ENCODE results near the gene WHRN. TPM values are rescaled to one million over a fixed set of nuclear protein-coding genes. Genes with fewer than 3 reads are reported as not detected.

Gene WHRN
- total and polyA plus RNA-seq, 2 of the 8 experiments (the other 6 are each of a cell fraction or from before 2014, with no cell fraction given): 4.4 to 7.7 TPM

DNA sequence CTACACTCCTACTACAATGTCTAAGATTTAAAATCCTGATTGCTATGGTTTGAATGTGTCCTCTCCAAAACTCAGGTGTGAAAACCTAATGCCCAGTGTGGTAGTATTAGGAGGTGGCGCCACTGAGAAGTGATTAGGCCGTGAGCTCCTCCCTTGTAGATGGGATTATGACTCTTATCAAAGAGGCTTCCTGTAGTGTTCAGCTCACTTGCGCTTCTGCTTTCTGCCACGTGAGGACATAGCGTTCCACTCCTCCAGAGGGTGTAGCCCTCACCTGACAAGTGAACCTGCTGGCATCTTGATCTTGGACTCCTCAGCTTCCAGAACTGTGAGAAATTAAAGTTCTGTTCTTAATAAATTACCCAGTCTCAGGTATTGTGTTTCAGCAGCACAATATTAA is 33.0 kb upstream of the WHRN start:
- Histone ChIP-seq H2AK5ac (ENCODE audit: low read depth, low read length) (no peak overlapping the region), H3K56ac (replicated peaks; ENCODE audit: insufficient read length, low read depth, low read length) (no peak overlapping the region), H4K5ac (ENCODE audit: insufficient read length, low read depth, low read length) (no peak overlapping the region), H2BK120ac (replicated peaks; ENCODE audit: low read depth, low read length) (no peak overlapping the region), H2BK15ac (ENCODE audit: low read length) (no peak overlapping the region), H4K8ac (ENCODE audit: extremely low read depth, insufficient read depth, low read length) (no peak overlapping the region), H3K4me2 (ENCODE audit: insufficient read depth in 1 of 2, low read depth in 2 of 2, low read length in 2 of 2) (no peak overlapping the region), H2BK12ac (ENCODE audit: low read depth, low read length) (no peak overlapping the region), H3K4me1 (replicated peaks in 1 of 4; ENCODE audit: control insufficient read depth in 3 of 4, insufficient read depth in 4 of 4, low read length in 3 of 4) (no peaks in the 10 kb centered on the region), H3K4me3 (ENCODE audit: extremely low read depth in 1 of 4, insufficient read depth in 2 of 4, low read depth in 3 of 4, low read length in 4 of 4) (no peak overlapping the region), H4K91ac (replicated peaks; ENCODE audit: insufficient read length, low read length) (no peak overlapping the region), H2BK20ac (ENCODE audit: low read length) (no peak overlapping the region), H3K27me3 (replicated peaks in 1 of 4; ENCODE audit: control insufficient read depth in 3 of 4, extremely low read depth in 1 of 4, insufficient read depth in 3 of 4, low read length in 3 of 4) (no peaks in the 10 kb centered on the region), H3K4ac (replicated peaks; ENCODE audit: insufficient read length, low read depth, low read length) (no peak overlapping the region), H3K36me3 (ENCODE audit: control insufficient read depth in 2 of 4, insufficient read depth in 4 of 4, low read length in 3 of 4) (no peaks in the 10 kb centered on the region), H3K23ac (ENCODE audit: insufficient read length) (no peak overlapping the region), H3K9me3 (ENCODE audit: insufficient read depth in 2 of 2, low read depth in 1 of 2, low read length in 1 of 2) (no peaks in the 10 kb centered on the region), H3K23me2 (ENCODE audit: low read depth, low read length) (no peaks in the 10 kb centered on the region), H4K20me1 (replicated peaks in 1 of 2; ENCODE audit: control insufficient read depth in 1 of 2, insufficient read depth in 2 of 2, low read length in 2 of 2) (no peaks in the 10 kb centered on the region), H2AFZ (ENCODE audit: low read length) (no peak overlapping the region), H3K79me2 (ENCODE audit: control insufficient read depth in 1 of 2, insufficient read depth in 2 of 2, low read length in 2 of 2) (no peaks in the 10 kb centered on the region), H3K18ac (ENCODE audit: extremely low read depth, low read length) (no peak overlapping the region), H3K79me1 (ENCODE audit: low read depth, low read length) (no peaks in the 10 kb centered on the region), H2BK5ac (ENCODE audit: low read depth, low read length) (no peak overlapping the region), H3K14ac (ENCODE audit: insufficient read length) (no peak overlapping the region), H3K27ac (ENCODE audit: low read depth, low read length) (no peak overlapping the region), H3K9ac (replicated peaks in 1 of 4; ENCODE audit: extremely low read depth in 1 of 4, low read depth in 3 of 4, low read length in 3 of 4) (no peak overlapping the region)
- 32% methylated on average over 5 of the region's 5 CpGs; no CpG with 5 or more reads in 1 of the 2 experiments for WGBS, 2 experiments (ENCODE audit: extremely low coverage in 1 of 2, insufficient coverage in 1 of 2, insufficient read length in 1 of 2, insufficient replicate concordance in 2 of 2, low coverage in 1 of 2, low lambda C conversion rate in 2 of 2, missing lambda C conversion rate in 1 of 2)
- TF ChIP-seq RAD21 (IDR thresholded peaks at IDR 0.05 in 1 of 2, conservative IDR thresholded peaks at IDR 0.05 in 1 of 2; ENCODE audit: low read depth in 2 of 2, low read length in 2 of 2) (peak; percentile 64 to 68), SIRT6 (IDR thresholded peaks at IDR 0.05; ENCODE audit: low read length) (no peak)
- TF ChIP-seq, protein P1, sequence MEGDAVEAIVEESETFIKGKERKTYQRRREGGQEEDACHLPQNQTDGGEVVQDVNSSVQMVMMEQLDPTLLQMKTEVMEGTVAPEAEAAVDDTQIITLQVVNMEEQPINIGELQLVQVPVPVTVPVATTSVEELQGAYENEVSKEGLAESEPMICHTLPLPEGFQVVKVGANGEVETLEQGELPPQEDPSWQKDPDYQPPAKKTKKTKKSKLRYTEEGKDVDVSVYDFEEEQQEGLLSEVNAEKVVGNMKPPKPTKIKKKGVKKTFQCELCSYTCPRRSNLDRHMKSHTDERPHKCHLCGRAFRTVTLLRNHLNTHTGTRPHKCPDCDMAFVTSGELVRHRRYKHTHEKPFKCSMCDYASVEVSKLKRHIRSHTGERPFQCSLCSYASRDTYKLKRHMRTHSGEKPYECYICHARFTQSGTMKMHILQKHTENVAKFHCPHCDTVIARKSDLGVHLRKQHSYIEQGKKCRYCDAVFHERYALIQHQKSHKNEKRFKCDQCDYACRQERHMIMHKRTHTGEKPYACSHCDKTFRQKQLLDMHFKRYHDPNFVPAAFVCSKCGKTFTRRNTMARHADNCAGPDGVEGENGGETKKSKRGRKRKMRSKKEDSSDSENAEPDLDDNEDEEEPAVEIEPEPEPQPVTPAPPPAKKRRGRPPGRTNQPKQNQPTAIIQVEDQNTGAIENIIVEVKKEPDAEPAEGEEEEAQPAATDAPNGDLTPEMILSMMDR (IDR thresholded peaks at IDR 0.05; ENCODE audit: control extremely low read depth in 1 of 3, insufficient read depth in 1 of 3, low read depth in 1 of 3, low read length in 3 of 3): peak; percentile 47 to 66 (median 51)
- POLR2A ChIA-PET (ENCODE audit: partially characterized antibody): interaction anchor here (0.9 to 1.4 kb wide), 3 partner anchors 44 to 55 kb away, joined by 3 to 4 read pairs (median 4); partner anchors contain the start of gene ATP6V1G1
- FAIRE-seq (peak; percentile 85), DNase-seq (ENCODE audit: low read depth in 1 of 2, low spot score in 2 of 2) (peak in 1 of 2 experiments; percentile 23)
- CTCF ChIA-PET (ENCODE audit: partially characterized antibody): interaction anchor here (0.6 to 5.6 kb wide), 24 partner anchors 9 to 1691 kb away, joined by 3 to 30 read pairs (median 4); no protein-coding TSS in a partner anchor

Data from H1 (cell line).